ENCODE results near the gene RNU7-1. TPM values are rescaled to one million over a fixed set of nuclear protein-coding genes. Genes with fewer than 3 reads are reported as not detected.
A peak's percentile ranks its signal among the peaks of the same experiment; 100 is the strongest.
"Not testable (repeated sequence)": the region's sequence is repeated elsewhere in the genome, so short reads cannot be mapped to it uniquely, and the experiment has no call there.

RNU7-1 gene
- total RNA-seq, 4 donors from 2014 or later, result not detected

- H3K36me3 ChIP-seq, result no peaks in the 10 kb centered on the region
- H3K4me1 ChIP-seq, result peaks cover 0 to 19% (median 9%) of the 10 kb centered on the region in 4 donors
- no peaks in the 10 kb centered on the region for H3K9me3 ChIP-seq
- TF ChIP-seq POLR2A (IDR thresholded peaks at IDR 0.05) (no peak), CTCF (IDR thresholded peaks at IDR 0.05) (no peak)
- DNase-seq, result no peak
- H3K4me3 ChIP-seq, result no peak overlapping the region
- H3K27ac ChIP-seq, result peak overlapping the region in 1 of 4 donors; percentile 48
- H3K27me3 ChIP-seq, result no peaks in the 10 kb centered on the region
Measured at GRCh38 chr12:6902448-6902847, 41.2 kb upstream of the RNU7-1 start.

- Histone ChIP-seq H3K9me3 (no peaks in the 10 kb centered on the region), H3K27me3 (no peaks in the 10 kb centered on the region), H3K27ac (peak overlapping the region in 1 of 4 donors; percentile 62), H3K36me3 (no peaks in the 10 kb centered on the region), H3K4me1 (peaks cover 0 to 19% (median 9%) of the 10 kb centered on the region in 4 donors), H3K4me3 (no peak overlapping the region)
- TF ChIP-seq POLR2A (IDR thresholded peaks at IDR 0.05) (no peak), CTCF (IDR thresholded peaks at IDR 0.05) (no peak)
- no peak for DNase-seq
Measured at GRCh38 chr12:6903722-6904121, 39.9 kb upstream of the RNU7-1 start.

- Histone ChIP-seq H3K36me3 (no peaks in the 10 kb centered on the region), H3K27ac (peak within 1 kb of the TSS; percentile 62 to 76 (median 72)), H3K4me3 (peak within 1 kb of the TSS; percentile 44 to 67 (median 61)), H3K4me1 (peaks cover 0 to 13% (median 8%) of the 10 kb centered on the region in 4 donors), H3K9me3 (no peaks in the 10 kb centered on the region), H3K27me3 (no peaks in the 10 kb centered on the region)
- TF ChIP-seq POLR2A (IDR thresholded peaks at IDR 0.05), result peak in 1 of 2 donors; percentile 31
- no peak for TF ChIP-seq CTCF (IDR thresholded peaks at IDR 0.05)
- peak; percentile 97 to 99 (median 98) for DNase-seq
Measured at GRCh38 chr12:6904280-6905276, 39.0 kb upstream of the RNU7-1 start, which contains the start of gene LRRC23. Gene LRRC23, plus strand, starts transcription at chr12:6904822. Its CDS starts 812 bp downstream, at chr12:6905634.

- peak overlapping the region in 2 of 4 donors; percentile 75 to 76 for H3K27ac ChIP-seq
Measured at GRCh38 chr12:6905414-6906040, 38.1 kb upstream of the RNU7-1 start.

GRCh38 chr12:6908141-6908540 is 35.5 kb upstream of the RNU7-1 start:
- not testable (repeated sequence) for H3K36me3 ChIP-seq, H3K9me3 ChIP-seq, H3K4me3 ChIP-seq, H3K4me1 ChIP-seq, H3K27ac ChIP-seq, DNase-seq, H3K27me3 ChIP-seq

More at GRCh38 chr12:6905414-6906040, 38.1 kb upstream of the RNU7-1 start:
- H3K4me3 ChIP-seq, result peak overlapping the region in 3 of 4 donors; percentile 57 to 67 (median 65)
- no peaks in the 10 kb centered on the region for H3K27me3 ChIP-seq
- no peaks in the 10 kb centered on the region for H3K36me3 ChIP-seq
- peaks cover 0 to 7% (median 5%) of the 10 kb centered on the region in 4 donors for H3K4me1 ChIP-seq
- no peaks in the 10 kb centered on the region for H3K9me3 ChIP-seq
- no peak for TF ChIP-seq CTCF (IDR thresholded peaks at IDR 0.05)
- no peak for TF ChIP-seq POLR2A (IDR thresholded peaks at IDR 0.05)
- DNase-seq, result no peak

Measured in Peyer's patch (tissue), 4 donors.